Activated naive CD4-positive, alpha-beta T cell treated with anti-CD3 and anti-CD28 coated beads, Interleukin-2, amount 50 U/mL, for 16 hours (primary cell): Measurements from ENCODE around the gene PKMYT1.
"Not testable (repeated sequence)": the region's sequence is repeated elsewhere in the genome, so short reads cannot be mapped to it uniquely, and the experiment has no call there.

Experiments used
- DNase-seq: peaks from one replicate; pipeline ENCODE4 v3.0.0-alpha.2; 2020

PKMYT1 gene

GRCh38 chr16:2955779-2956578 is 24.3 kb downstream of the PKMYT1 start:
- DNase-seq, result no peak

GRCh38 chr16:2955438-2955778 is 24.8 kb downstream of the PKMYT1 start:
- DNase-seq, result no peak

- DNase-seq, result no peak
Measured at GRCh38 chr16:2954656-2955381, 25.4 kb downstream of the PKMYT1 start.

- DNase-seq, result no peak
Measured at GRCh38 chr16:2953706-2954627, 26.3 kb downstream of the PKMYT1 start.

GRCh38 chr16:2952679-2953078 is 27.6 kb downstream of the PKMYT1 start:
- DNase-seq, result no peak

GRCh38 chr16:2950773-2951172 is 29.5 kb downstream of the PKMYT1 start:
- no peak for DNase-seq

- no peak for DNase-seq
Measured at GRCh38 chr16:2950353-2950724, 29.9 kb downstream of the PKMYT1 start.

- no peak for DNase-seq
Measured at GRCh38 chr16:2949705-2950352, 30.4 kb downstream of the PKMYT1 start.

GRCh38 chr16:2948807-2949704 is 31.2 kb downstream of the PKMYT1 start:
- DNase-seq, result no peak

GRCh38 chr16:2946649-2947048 is 33.6 kb downstream of the PKMYT1 start:
- no peak for DNase-seq

GRCh38 chr16:2943716-2944115 is 36.5 kb downstream of the PKMYT1 start:
- not testable (repeated sequence) for DNase-seq

GRCh38 chr16:2942045-2942444 is 38.2 kb downstream of the PKMYT1 start:
- no peak for DNase-seq

- no peak for DNase-seq
Measured at GRCh38 chr16:2939968-2940367, 40.3 kb downstream of the PKMYT1 start.

- DNase-seq, result no peak
Measured at GRCh38 chr16:2938206-2938605, 42.0 kb downstream of the PKMYT1 start.

GRCh38 chr16:2937170-2937569 is 43.1 kb downstream of the PKMYT1 start:
- DNase-seq, result no peak

- no peak for DNase-seq
Measured at GRCh38 chr16:2936436-2937011, 43.7 kb downstream of the PKMYT1 start.

GRCh38 chr16:2934450-2934849 is 45.8 kb downstream of the PKMYT1 start:
- DNase-seq, result no peak

- no peak for DNase-seq
Measured at GRCh38 chr16:2933701-2934100, 46.5 kb downstream of the PKMYT1 start.

GRCh38 chr16:2933136-2933535 is 47.1 kb downstream of the PKMYT1 start:
- no peak for DNase-seq

- DNase-seq, result not testable (repeated sequence)
Measured at GRCh38 chr16:2931231-2931914, 48.9 kb downstream of the PKMYT1 start.

GRCh38 chr16:2930236-2930635 is 50.0 kb downstream of the PKMYT1 start:
- DNase-seq, result no peak
